ENCODE measurements around the gene PTMA. TPM values are rescaled to one million over a fixed set of nuclear protein-coding genes. Genes with fewer than 3 reads are reported as not detected.

The PTMA gene
- polyA plus RNA-seq, 1 of the 3 experiments (the other 2 are of a cell fraction) = 767 TPM

GRCh38 chr2:231692847-231693246 is 15.5 kb upstream of the PTMA start:
- DNase-seq = no peak
- Histone ChIP-seq H3K9ac (no peak overlapping the region), H3K4me1 (ENCODE audit: control insufficient read depth in 1 of 2, insufficient read depth in 2 of 2, low read depth in 1 of 2, low read length in 1 of 2) (peaks cover 0 to 10% of the 10 kb centered on the region in 2 experiments; a peak in 1 of 4 replicates), H3K27me3 (ENCODE audit: insufficient read depth) (no peaks in the 10 kb centered on the region), H3K27ac (ENCODE audit: low read depth in 2 of 2, low read length in 1 of 2) (no peak overlapping the region), H2AFZ (ENCODE audit: low read depth) (no peak overlapping the region), H3K79me2 (ENCODE audit: insufficient read depth) (no peaks in the 10 kb centered on the region), H3K36me3 (replicated peaks in 1 of 2; ENCODE audit: control insufficient read depth in 1 of 2, insufficient read depth in 2 of 2, low read length in 1 of 2) (no peaks in the 10 kb centered on the region), H3K4me2 (no peak overlapping the region), H3K9me3 (no peaks in the 10 kb centered on the region), H4K20me1 (ENCODE audit: insufficient read depth) (no peaks in the 10 kb centered on the region), H3K9me2 (no peaks in the 10 kb centered on the region), H3F3A (replicated peaks; ENCODE audit: insufficient read depth) (no peaks in the 10 kb centered on the region), H3K4me3 (ENCODE audit: low read depth in 2 of 2, low read length in 1 of 2) (no peak overlapping the region)
- POLR2A ChIA-PET = no interaction called here
- TF ChIP-seq CHD2 (IDR thresholded peaks at IDR 0.05; ENCODE audit: low read length, partially characterized antibody) (no peak), USF2 (IDR thresholded peaks at IDR 0.05; ENCODE audit: borderline replicate concordance, low read depth, low read length) (no peak), RCOR1 (IDR thresholded peaks at IDR 0.05; ENCODE audit: low read length) (no peak), TEAD4 (IDR thresholded peaks at IDR 0.05; ENCODE audit: borderline replicate concordance, insufficient read depth) (no peak), CTCF (IDR thresholded peaks at IDR 0.05) (no peak), ZBTB33 (IDR thresholded peaks at IDR 0.05; ENCODE audit: borderline replicate concordance, low read depth) (no peak)
- CTCF ChIA-PET = interaction anchor here (0.6 to 34.6 kb wide), 4 partner anchors 7 to 386 kb away, joined by 3 to 1218 read pairs (median 611); partner anchors contain the start of gene PTMA
- WGBS (ENCODE audit: low lambda C conversion rate) = 89% methylated on average over 7 of the region's 13 CpGs

GRCh38 chr2:231693956-231694355 is 14.4 kb upstream of the PTMA start:
- H3K4me2 ChIP-seq = no peak overlapping the region
- no peaks in the 10 kb centered on the region for H3K79me2 ChIP-seq (ENCODE audit: insufficient read depth)
- no peaks in the 10 kb centered on the region for H3K9me3 ChIP-seq
- H3K9ac ChIP-seq = no peak overlapping the region
- ChIA-PET POLR2A (no interaction called here), CTCF (interaction anchor here (0.7 to 34.6 kb wide), 3 partner anchors 9 to 225 kb away, joined by 3 to 1218 read pairs (median 1218); partner anchors contain the start of gene PTMA)
- no peaks in the 10 kb centered on the region for H3K27me3 ChIP-seq (ENCODE audit: insufficient read depth)
- H2AFZ ChIP-seq (ENCODE audit: low read depth) = no peak overlapping the region
- WGBS (ENCODE audit: low lambda C conversion rate) = 84% methylated on average over 7 of the region's 7 CpGs
- H3K9me2 ChIP-seq = no peaks in the 10 kb centered on the region
- H3K36me3 ChIP-seq (replicated peaks in 1 of 2; ENCODE audit: control insufficient read depth in 1 of 2, insufficient read depth in 2 of 2, low read length in 1 of 2) = no peaks in the 10 kb centered on the region
- H3K27ac ChIP-seq (ENCODE audit: low read depth in 2 of 2, low read length in 1 of 2) = no peak overlapping the region
- H3F3A ChIP-seq (replicated peaks; ENCODE audit: insufficient read depth) = no peaks in the 10 kb centered on the region
- H3K4me1 ChIP-seq (ENCODE audit: control insufficient read depth in 1 of 2, insufficient read depth in 2 of 2, low read depth in 1 of 2, low read length in 1 of 2) = peaks cover 0 to 10% of the 10 kb centered on the region in 2 experiments; a peak in 1 of 4 replicates
- H3K4me3 ChIP-seq (ENCODE audit: low read depth in 2 of 2, low read length in 1 of 2) = no peak overlapping the region
- DNase-seq = no peak
- no peaks in the 10 kb centered on the region for H4K20me1 ChIP-seq (ENCODE audit: insufficient read depth)
- TF ChIP-seq RFX5 (IDR thresholded peaks at IDR 0.05; ENCODE audit: low read length) = no peak
- no peak for TF ChIP-seq EP300 (IDR thresholded peaks at IDR 0.05; ENCODE audit: borderline replicate concordance in 1 of 2, low read depth in 1 of 2, low read length in 1 of 2)
- no peak for TF ChIP-seq POLR2AphosphoS5 (IDR thresholded peaks at IDR 0.05; ENCODE audit: low read depth, low read length)
- no peak for TF ChIP-seq CTCF (IDR thresholded peaks at IDR 0.05)
- TF ChIP-seq YY1 (IDR thresholded peaks at IDR 0.05; ENCODE audit: low read depth) = no peak
- TF ChIP-seq ZBTB33 (IDR thresholded peaks at IDR 0.05; ENCODE audit: borderline replicate concordance, low read depth) = no peak
- no peak for TF ChIP-seq REST (IDR thresholded peaks at IDR 0.05; ENCODE audit: low read depth, low read length)
- TF ChIP-seq RCOR1 (IDR thresholded peaks at IDR 0.05; ENCODE audit: low read length) = no peak

All from SK-N-SH (cell line).